Activated CD4-positive, alpha-beta T cell treated with anti-CD3 and anti-CD28 coated beads, Interleukin-2, amount 50 U/mL, for 48 hours (primary cell): ENCODE data around the gene SEC16B.

Experiments
- DNase-seq, 2 experiments: peaks; one replicate each; pipeline ENCODE4 v3.0.0-alpha.2; 2020

Gene SEC16B

GRCh38 chr1:177937174-177937770, 32.6 kb downstream of the SEC16B start:
- DNase-seq, result no peak

- DNase-seq, result no peak
Measured at GRCh38 chr1:177935638-177936415, 34.0 kb downstream of the SEC16B start.

- no peak for DNase-seq
Measured at GRCh38 chr1:177934927-177935326, 34.9 kb downstream of the SEC16B start.

- DNase-seq, result no peak
Measured at GRCh38 chr1:177934461-177934860, 35.4 kb downstream of the SEC16B start.

GRCh38 chr1:177933881-177934280, 36.0 kb downstream of the SEC16B start:
- no peak for DNase-seq

GRCh38 chr1:177932123-177932522, 37.7 kb downstream of the SEC16B start:
- DNase-seq, result no peak

- DNase-seq, result no peak
Measured at GRCh38 chr1:177928952-177929351, 40.9 kb downstream of the SEC16B start.

GRCh38 chr1:177928194-177928593, 41.7 kb downstream of the SEC16B start:
- no peak for DNase-seq

- DNase-seq, result no peak
Measured at GRCh38 chr1:177927021-177927596, 42.7 kb downstream of the SEC16B start.

GRCh38 chr1:177926201-177926600, 43.7 kb downstream of the SEC16B start:
- DNase-seq, result no peak

- DNase-seq, result no peak
Measured at GRCh38 chr1:177925006-177925405, 44.9 kb downstream of the SEC16B start.

GRCh38 chr1:177923441-177923840, 46.4 kb downstream of the SEC16B start:
- no peak for DNase-seq

GRCh38 chr1:177922209-177922608, 47.6 kb downstream of the SEC16B start:
- no peak for DNase-seq

GRCh38 chr1:177921590-177921989, 48.3 kb downstream of the SEC16B start:
- DNase-seq, result no peak

- no peak for DNase-seq
Measured at GRCh38 chr1:177920091-177920490, 49.8 kb downstream of the SEC16B start.

GRCh38 chr1:177915641-177916040, 54.2 kb downstream of the SEC16B start:
- DNase-seq, result no peak

GRCh38 chr1:177914603-177915002, 55.3 kb downstream of the SEC16B start:
- DNase-seq, result no peak

GRCh38 chr1:177913762-177914540, 55.9 kb downstream of the SEC16B start:
- DNase-seq, result no peak

- no peak for DNase-seq
Measured at GRCh38 chr1:177912991-177913390, 56.9 kb downstream of the SEC16B start.

- DNase-seq, result no peak
Measured at GRCh38 chr1:177909416-177909815, 60.4 kb downstream of the SEC16B start.

GRCh38 chr1:177907000-177907399, 62.9 kb downstream of the SEC16B start:
- no peak for DNase-seq

- DNase-seq, result no peak
Measured at GRCh38 chr1:177905686-177906085, 64.2 kb downstream of the SEC16B start.

GRCh38 chr1:177902266-177902665, 67.6 kb downstream of the SEC16B start:
- DNase-seq, result no peak
